Esophagus squamous epithelium (tissue), 4 donors: ENCODE data around the gene RNF39.

Experiments used
- CTCF ChIP-seq, 6 experiments: fragments of 450-650 bp in 4 of 6; fragments of 200-600 bp in 2 of 6; sonication (generic) in 2 of 6; IDR thresholded peaks; one replicate each; pipeline ENCODE4 v1.5.1; 2016 to 2019; ENCODE audit warnings: antibody characterized with exemption in 6 of 6, mild to moderate bottlenecking in 4 of 6, moderate library complexity in 4 of 6
- POLR2A ChIP-seq, 4 donors: fragments of 450-650 bp; IDR thresholded peaks; one replicate each; pipeline ENCODE4 v1.6.1; 2017; ENCODE audit warnings: antibody characterized with exemption in 4 of 4, mild to moderate bottlenecking in 4 of 4, moderate library complexity in 3 of 4

- TF ChIP-seq CTCF (IDR thresholded peaks at IDR 0.05) (no peak), POLR2A (IDR thresholded peaks at IDR 0.05) (no peak)
These were observed 50.4 kb downstream of the RNF39 start for GRCh38 chr6:30025186-30025585.
